SK-N-SH treated with all-trans-retinoic acid at 6 μM for 48 hours (cell line): ENCODE results near the gene ATP6V1D.

Experiments used
- ATAC-seq: fragments of 200-7000 bp; cut with Tn5 transposase; 3 replicates; pipeline ENCODE4 v1.9.1; 2020; ENCODE audit warnings: mild to moderate bottlenecking, moderate library complexity
- ARNTL ChIP-seq: fragments of 450-650 bp; formaldehyde crosslinking; IDR thresholded peaks from 2 replicates; pipeline ENCODE4 v1.5.0; 2020; ENCODE audit warnings: low read depth, mild to moderate bottlenecking, moderate library complexity, borderline replicate concordance
- BACH2 ChIP-seq: fragments of 250-450 bp; sonication (Bioruptor Pico); IDR thresholded peaks from 2 replicates; pipeline ENCODE4 v1.9.0; 2021; ENCODE audit warnings: mild to moderate bottlenecking, borderline replicate concordance
- CREB5 ChIP-seq: fragments of 250-450 bp; sonication (Bioruptor Pico); IDR thresholded peaks from 2 replicates; pipeline ENCODE4 v1.5.1; 2020; ENCODE audit warnings: low read depth, mild to moderate bottlenecking, moderate library complexity
- CSDC2 ChIP-seq: fragments of 250-450 bp; sonication (Bioruptor Pico); IDR thresholded peaks from 2 replicates; pipeline ENCODE4 v1.5.0; 2020; ENCODE audit warnings: mild to moderate bottlenecking, moderate library complexity
- CSRNP3 ChIP-seq: fragments of 250-450 bp; sonication (Bioruptor Pico); IDR thresholded peaks from 2 replicates; pipeline ENCODE4 v1.5.1; 2021; ENCODE audit warnings: mild to moderate bottlenecking, moderate library complexity
- ESRRG ChIP-seq: fragments of 250-450 bp; sonication (Bioruptor Pico); IDR thresholded peaks from 2 replicates; pipeline ENCODE4 v1.6.1; 2021; ENCODE audit warnings: mild to moderate bottlenecking
- GLIS3 ChIP-seq: fragments of 250-450 bp; sonication (Bioruptor Pico); IDR thresholded peaks from 2 replicates; pipeline ENCODE4 v1.5.0; 2020; ENCODE audit warnings: mild to moderate bottlenecking, moderate library complexity
- ISL1 ChIP-seq: fragments of 250-450 bp; sonication (Bioruptor Pico); IDR thresholded peaks from 2 replicates; pipeline ENCODE4 v2.1.2; 2022; ENCODE audit warnings: mild to moderate bottlenecking, moderate library complexity
- OSR1 ChIP-seq: fragments of 250-450 bp; sonication (Bioruptor Pico); IDR thresholded peaks from 2 replicates; pipeline ENCODE4 v1.8.0; 2022; ENCODE audit warnings: moderate library complexity, mild to moderate bottlenecking, inconsistent platforms
- PATZ1 ChIP-seq: fragments of 250-450 bp; sonication (Bioruptor Pico); IDR thresholded peaks from 2 replicates; pipeline ENCODE4 v1.8.0; 2020; ENCODE audit warnings: mild to moderate bottlenecking, moderate library complexity, borderline replicate concordance
- POU6F1 ChIP-seq: fragments of 250-450 bp; sonication (Bioruptor Pico); IDR thresholded peaks from 2 replicates; pipeline ENCODE4 v1.8.0; 2021; ENCODE audit warnings: low read depth, mild to moderate bottlenecking, moderate library complexity, borderline replicate concordance
- PPARA ChIP-seq: fragments of 250-450 bp; sonication (Bioruptor Pico); IDR thresholded peaks from 2 replicates; pipeline ENCODE4 v1.5.0; 2020; ENCODE audit warnings: mild to moderate bottlenecking, borderline replicate concordance
- RARB ChIP-seq: fragments of 250-450 bp; sonication (Bioruptor Pico); IDR thresholded peaks from 2 replicates; pipeline ENCODE4 v1.8.0; 2021; ENCODE audit warnings: mild to moderate bottlenecking, moderate library complexity
- SNAI2 ChIP-seq: fragments of 250-450 bp; sonication (Bioruptor Pico); IDR thresholded peaks from 2 replicates; pipeline ENCODE4 v1.5.0; 2020; ENCODE audit warnings: mild to moderate bottlenecking, moderate library complexity
- TCF4 ChIP-seq: fragments of 250-450 bp; sonication (Bioruptor Pico); IDR thresholded peaks from 2 replicates; pipeline ENCODE4 v1.8.0; 2021; ENCODE audit warnings: mild to moderate bottlenecking, moderate library complexity, borderline replicate concordance
- ZC3H10 ChIP-seq: fragments of 250-450 bp; sonication (Bioruptor Pico); IDR thresholded peaks from 2 replicates; pipeline ENCODE4 v1.5.1; 2021; ENCODE audit warnings: mild to moderate bottlenecking, moderate library complexity
- ZFP3 ChIP-seq: fragments of 250-450 bp; sonication (Bioruptor Pico); IDR thresholded peaks from 2 replicates; pipeline ENCODE4 v1.5.0; 2020; ENCODE audit warnings: mild to moderate bottlenecking, moderate library complexity
- ZFP30 ChIP-seq: fragments of 450-650 bp; formaldehyde crosslinking; IDR thresholded peaks from 2 replicates; pipeline ENCODE4 v1.5.0; 2022; ENCODE audit warnings: mild to moderate bottlenecking, moderate library complexity
- ZNF8 ChIP-seq: fragments of 450-650 bp; formaldehyde crosslinking; IDR thresholded peaks from 2 replicates; pipeline ENCODE4 v1.5.0; 2020; ENCODE audit warnings: mild to moderate bottlenecking, moderate library complexity
- TF ChIP-seq, protein P1 (sequence below): fragments of 250-450 bp; sonication (Bioruptor Pico); IDR thresholded peaks from 2 replicates; pipeline ENCODE4 v1.5.0; 2020; ENCODE audit warnings: mild to moderate bottlenecking, moderate library complexity

The ATP6V1D gene

GRCh38 chr14:67365476-67365875, 5.9 kb upstream of the ATP6V1D start:
- no peak for ATAC-seq
- TF ChIP-seq ZFP3 (CRISPR knock-in tag) = no peak

- ATAC-seq = peak; percentile 59
- no peak for TF ChIP-seq PATZ1 (CRISPR knock-in tag)
- no peak for TF ChIP-seq CSDC2 (CRISPR knock-in tag)
- TF ChIP-seq GLIS3 (CRISPR knock-in tag) = no peak
- TF ChIP-seq ESRRG = no peak
- TF ChIP-seq ZFP3 (CRISPR knock-in tag) = no peak
- no peak for TF ChIP-seq TCF4 (CRISPR knock-in tag)
- TF ChIP-seq ARNTL = no peak
- no peak for TF ChIP-seq OSR1 (CRISPR knock-in tag)
- TF ChIP-seq, all 23 proteins: peak for 0
Measured at GRCh38 chr14:67360470-67361206, 1.0 kb upstream of the ATP6V1D start.

DNA sequence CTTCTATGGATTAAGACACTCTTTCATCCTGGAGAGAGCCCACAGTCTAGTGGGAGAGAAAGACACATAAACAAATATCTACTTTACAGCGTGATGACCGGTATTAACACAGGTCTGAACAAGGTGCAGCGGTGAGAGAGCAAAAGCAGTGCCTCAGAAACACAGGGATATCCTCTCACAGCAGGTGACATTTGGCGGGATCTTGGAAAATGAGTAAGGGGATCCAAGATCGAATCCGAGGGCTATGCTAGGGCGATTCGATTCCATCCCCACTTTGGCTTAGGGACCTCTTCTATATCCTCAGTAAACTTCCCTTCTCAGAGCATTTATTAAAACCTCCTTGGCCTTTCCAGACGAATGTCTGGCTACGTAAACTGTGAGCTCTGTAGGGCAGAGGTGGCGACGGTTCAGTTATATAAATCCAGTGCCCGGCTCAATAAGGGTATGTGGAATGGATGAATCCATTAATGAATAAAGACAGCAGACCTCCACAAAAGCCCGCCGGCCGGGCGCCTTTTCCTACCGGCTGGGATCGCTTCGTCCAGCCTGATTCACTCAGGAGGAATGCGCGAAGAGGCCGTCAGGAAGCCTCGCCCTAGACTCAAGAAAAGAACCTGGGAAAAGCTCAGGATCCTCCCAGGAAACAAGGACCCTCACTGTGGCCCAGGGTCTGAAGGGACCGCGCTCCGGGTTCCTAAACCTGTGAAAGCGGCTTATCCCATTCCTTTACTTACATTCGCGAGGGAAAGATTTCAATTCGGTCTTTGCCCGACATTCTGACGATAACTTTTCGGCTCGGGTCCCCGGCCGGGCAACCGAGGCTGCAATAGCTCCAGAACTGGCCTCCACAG, 455 bp downstream of the ATP6V1D start:
- peak; percentile 36 for ATAC-seq
- TF ChIP-seq OSR1 (CRISPR knock-in tag) (no peak), ARNTL (no peak), PPARA (CRISPR knock-in tag) (no peak), CSRNP3 (CRISPR knock-in tag) (no peak), ZFP3 (CRISPR knock-in tag) (no peak), POU6F1 (CRISPR knock-in tag) (no peak), CREB5 (no peak), CSDC2 (CRISPR knock-in tag) (no peak), ZC3H10 (no peak), ZFP30 (no peak), ISL1 (CRISPR knock-in tag) (no peak), SNAI2 (CRISPR knock-in tag) (no peak), ZNF8 (CRISPR knock-in tag) (no peak), RARB (CRISPR knock-in tag) (no peak), BACH2 (CRISPR knock-in tag) (no peak), ESRRG (no peak)
- TF ChIP-seq, protein P1, sequence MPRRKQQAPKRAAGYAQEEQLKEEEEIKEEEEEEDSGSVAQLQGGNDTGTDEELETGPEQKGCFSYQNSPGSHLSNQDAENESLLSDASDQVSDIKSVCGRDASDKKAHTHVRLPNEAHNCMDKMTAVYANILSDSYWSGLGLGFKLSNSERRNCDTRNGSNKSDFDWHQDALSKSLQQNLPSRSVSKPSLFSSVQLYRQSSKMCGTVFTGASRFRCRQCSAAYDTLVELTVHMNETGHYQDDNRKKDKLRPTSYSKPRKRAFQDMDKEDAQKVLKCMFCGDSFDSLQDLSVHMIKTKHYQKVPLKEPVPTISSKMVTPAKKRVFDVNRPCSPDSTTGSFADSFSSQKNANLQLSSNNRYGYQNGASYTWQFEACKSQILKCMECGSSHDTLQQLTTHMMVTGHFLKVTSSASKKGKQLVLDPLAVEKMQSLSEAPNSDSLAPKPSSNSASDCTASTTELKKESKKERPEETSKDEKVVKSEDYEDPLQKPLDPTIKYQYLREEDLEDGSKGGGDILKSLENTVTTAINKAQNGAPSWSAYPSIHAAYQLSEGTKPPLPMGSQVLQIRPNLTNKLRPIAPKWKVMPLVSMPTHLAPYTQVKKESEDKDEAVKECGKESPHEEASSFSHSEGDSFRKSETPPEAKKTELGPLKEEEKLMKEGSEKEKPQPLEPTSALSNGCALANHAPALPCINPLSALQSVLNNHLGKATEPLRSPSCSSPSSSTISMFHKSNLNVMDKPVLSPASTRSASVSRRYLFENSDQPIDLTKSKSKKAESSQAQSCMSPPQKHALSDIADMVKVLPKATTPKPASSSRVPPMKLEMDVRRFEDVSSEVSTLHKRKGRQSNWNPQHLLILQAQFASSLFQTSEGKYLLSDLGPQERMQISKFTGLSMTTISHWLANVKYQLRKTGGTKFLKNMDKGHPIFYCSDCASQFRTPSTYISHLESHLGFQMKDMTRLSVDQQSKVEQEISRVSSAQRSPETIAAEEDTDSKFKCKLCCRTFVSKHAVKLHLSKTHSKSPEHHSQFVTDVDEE = no peak
